NCI-H446 (cell line): ENCODE results near the gene ACE.
A peak's percentile ranks its signal among the peaks of the same experiment; 100 is the strongest.

ENCODE experiments used
- DNase-seq, 2 experiments: peaks; one replicate each; lab custom pipeline; 2025; lab: John Stamatoyannopoulos, UW

ACE gene

DNA sequence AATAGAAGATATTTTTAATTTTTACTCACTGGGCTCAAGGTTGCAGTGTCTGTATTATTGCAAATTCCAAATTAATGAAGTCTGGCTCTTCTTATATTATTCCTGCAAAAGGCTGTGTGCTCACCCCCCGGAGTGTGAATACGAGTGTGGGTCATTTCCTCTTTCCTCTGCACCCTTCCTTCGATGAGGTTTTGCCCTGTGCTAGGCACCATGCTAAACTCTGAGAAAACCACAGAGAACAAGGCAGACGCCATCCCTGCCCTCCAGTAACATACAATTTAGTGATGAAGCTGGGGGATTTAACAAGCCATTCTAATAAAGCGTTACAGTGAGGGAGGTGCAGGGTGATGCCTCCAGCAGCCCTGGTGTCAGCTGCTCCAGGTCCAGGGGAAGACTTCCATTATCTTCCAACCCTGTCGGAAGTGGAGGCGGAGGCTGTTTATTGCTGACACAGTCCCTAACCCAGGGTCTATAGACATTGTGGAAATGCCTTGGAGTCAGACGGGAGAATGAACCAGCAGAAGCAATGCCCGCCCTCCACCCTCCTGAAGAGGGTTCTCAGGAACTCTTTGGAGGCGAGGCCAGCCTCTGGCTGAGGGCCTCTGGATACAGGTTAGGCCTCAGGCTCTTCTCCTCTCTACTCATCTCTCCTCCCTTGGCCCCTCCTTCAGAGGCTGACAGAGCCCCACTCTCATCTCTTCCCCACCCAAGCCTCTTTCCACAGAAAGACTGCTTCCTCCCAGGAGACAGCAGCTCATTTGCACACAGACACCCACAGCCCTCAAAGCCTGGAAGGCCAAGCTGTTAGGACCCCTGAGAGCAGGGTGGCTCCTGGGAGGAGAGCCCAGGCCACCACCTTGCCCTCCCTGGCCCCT is 2.0 kb upstream of the ACE start:
- DNase-seq: no peak

DNA sequence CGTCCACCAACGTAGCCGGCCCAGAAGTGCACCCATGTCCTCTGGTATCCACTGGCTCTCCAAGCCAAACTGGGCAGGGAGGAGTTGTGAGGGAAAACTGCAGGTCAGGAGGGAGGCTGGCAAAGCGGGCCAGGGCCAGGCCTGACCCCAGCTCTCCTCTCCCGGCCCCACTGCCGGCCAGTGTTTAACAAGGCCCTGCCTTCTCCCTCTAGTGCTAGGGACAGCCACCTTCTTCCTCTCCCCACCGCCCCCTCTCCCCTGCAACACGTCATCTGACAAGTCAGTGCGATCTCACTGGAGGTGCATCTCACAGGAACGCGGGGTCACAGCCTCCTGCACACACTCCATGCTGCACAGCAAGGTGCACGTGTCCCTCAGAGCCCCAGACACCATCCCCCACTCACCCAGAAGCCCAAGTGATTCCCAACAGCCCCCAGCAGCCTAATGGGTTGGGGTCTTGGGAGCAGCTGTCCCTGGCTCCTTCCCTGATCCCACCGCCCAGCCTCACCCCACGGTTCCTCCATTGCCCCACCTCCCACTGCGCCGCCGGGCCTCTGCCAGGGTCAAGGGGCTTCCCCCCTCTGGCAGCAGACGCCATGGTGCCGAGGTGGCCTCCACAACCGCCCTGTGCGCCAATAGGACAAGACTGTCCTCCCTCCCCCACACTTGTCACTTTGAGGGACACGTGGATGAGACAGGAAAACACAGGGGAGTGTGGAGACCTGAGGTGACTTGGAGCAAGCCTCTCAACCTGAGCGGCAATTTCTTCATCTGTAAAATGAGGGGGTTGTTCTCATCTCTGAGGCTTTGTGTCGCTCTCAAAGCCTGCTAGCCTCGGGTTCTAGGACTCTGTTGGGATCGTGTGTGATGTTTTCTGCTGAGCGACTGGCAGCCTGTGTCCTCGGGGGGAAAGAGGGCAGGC is 1.1 kb upstream of the ACE start:
- DNase-seq: no peak

GRCh38 chr17:63476459-63476853 is 405 bp upstream of the ACE start:
- DNase-seq: no peak

- no peak for DNase-seq
Observed at GRCh38 chr17:63477480-63478440, 899 bp downstream of the ACE start.

DNA sequence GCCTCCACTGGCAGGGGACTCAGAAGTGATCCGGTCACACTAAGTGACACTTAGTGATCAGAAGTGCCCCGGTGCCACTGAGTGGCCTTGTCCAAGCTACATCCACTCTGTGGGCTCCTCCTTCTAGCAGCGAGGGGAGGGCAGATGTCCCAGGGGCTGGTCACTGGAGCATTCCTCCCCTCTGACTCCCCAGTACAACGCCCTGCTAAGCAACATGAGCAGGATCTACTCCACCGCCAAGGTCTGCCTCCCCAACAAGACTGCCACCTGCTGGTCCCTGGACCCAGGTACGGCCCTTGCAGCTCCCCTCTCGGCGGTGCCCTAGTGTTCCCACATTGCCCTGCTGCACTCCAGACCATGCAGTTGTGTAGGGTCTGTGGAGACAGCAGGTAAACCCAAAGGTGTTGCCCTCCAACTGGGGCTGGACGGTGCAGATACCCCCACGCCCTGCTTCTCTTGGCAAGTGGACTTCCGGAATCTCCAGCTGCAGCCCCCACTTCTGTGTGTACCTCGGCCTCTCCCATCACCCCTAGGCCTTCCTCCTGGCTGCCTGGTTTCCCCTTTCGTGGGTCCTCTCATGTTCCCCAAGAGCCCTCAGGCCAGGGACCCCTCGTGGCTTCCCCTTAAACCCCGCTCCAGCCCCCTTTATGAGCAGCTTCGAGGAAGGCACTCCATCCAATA is 2.1 kb downstream of the ACE start:
- no peak for DNase-seq

DNA sequence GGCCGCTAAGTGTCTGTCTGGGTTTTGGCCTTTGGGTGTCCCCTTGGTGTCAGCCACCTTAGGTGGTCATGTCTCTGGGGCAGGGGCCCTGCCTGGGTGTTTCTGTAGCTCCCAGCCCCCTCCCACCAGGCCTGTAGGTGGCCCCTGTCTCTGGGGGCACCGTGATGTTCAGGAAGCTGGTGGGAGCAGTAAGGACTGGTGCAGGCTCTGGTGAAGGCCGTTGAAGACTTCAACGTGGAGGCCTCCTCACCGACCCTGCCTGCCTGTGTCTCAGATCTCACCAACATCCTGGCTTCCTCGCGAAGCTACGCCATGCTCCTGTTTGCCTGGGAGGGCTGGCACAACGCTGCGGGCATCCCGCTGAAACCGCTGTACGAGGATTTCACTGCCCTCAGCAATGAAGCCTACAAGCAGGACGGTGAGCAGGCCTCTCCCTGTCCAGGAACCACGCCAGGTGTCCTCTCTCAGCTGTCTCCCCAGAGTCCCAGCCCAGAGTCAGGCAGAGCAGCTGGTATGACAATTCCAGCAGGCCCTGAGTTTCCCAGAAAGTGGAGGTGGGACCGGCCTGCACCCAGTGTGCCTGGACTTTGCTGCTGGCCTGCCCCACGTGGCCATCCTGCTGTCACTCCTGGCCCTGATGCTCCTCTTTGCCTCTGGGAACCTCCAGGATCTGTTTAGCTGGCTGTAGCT is 2.8 kb downstream of the ACE start:
- DNase-seq: peak in 1 of 2 experiments; percentile 73

- DNase-seq: no peak
Observed at GRCh38 chr17:63480192-63480784, 3.4 kb downstream of the ACE start.

- DNase-seq: peak in 1 of 2 experiments; percentile 74
Observed at GRCh38 chr17:63480826-63481487, 4.1 kb downstream of the ACE start.

DNA sequence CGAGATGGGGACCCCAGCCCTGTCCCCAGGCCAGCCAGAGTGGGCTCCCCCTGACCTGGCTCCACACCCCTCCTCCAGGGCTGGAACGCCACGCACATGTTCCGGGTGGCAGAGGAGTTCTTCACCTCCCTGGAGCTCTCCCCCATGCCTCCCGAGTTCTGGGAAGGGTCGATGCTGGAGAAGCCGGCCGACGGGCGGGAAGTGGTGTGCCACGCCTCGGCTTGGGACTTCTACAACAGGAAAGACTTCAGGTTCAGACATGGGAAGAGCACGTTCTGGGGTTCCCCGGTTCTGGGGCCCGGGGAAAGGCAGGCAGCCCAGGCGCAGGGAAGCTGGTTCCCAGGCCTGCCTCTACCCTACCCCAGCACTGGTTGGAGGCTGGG is 4.6 kb downstream of the ACE start:
- no peak for DNase-seq

GRCh38 chr17:63482509-63482908 is 5.6 kb downstream of the ACE start:
- no peak for DNase-seq

DNA sequence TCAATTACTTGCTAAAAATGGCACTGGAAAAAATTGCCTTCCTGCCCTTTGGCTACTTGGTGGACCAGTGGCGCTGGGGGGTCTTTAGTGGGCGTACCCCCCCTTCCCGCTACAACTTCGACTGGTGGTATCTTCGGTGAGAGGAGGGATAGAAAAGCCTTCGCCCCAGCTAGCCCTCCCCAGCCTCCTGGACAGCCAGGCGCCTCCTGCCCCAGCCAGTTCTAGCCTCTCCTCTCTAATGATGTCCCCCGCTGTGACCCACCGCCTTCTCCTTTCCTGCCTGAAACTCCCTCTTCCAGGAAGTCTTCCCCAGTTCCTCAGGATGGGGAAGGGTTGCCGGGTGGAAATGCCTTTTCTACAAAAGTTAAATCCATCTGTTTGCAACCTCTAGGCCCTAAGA is 6.2 kb downstream of the ACE start:
- DNase-seq: no peak

DNA sequence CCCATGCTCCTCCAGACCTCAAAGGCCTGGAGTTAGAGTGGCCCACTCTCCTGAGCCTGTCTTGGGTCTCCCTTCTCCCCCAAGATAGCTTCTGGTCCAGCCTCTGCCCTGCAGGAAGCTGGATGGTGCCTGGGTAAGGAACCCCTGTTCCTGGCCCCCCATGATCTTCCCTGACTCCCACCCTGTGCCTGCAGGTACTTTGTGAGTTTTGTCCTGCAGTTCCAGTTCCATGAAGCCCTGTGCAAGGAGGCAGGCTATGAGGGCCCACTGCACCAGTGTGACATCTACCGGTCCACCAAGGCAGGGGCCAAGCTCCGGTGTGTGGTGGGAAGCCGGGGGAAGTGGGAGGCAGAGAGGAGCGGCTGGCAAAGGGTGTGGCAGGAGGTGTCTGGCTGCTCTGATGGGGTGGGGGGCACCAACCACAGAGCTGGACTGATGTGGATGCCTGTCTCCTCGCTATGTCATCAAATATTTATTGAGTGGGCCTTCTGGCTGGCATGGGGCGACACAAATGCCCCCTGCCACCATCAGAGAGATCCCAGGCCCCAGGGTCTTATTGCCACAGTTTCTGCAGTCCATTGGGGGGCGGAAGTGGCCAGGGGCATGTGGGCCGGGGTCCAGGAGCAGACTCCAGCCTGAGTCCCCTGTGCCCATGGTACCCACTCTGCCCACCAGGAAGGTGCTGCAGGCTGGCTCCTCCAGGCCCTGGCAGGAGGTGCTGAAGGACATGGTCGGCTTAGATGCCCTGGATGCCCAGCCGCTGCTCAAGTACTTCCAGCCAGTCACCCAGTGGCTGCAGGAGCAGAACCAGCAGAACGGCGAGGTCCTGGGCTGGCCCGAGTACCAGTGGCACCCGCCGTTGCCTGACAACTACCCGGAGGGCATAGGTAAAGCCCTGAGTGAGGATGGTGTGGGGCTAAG is 7.1 kb downstream of the ACE start:
- DNase-seq: no peak

DNA sequence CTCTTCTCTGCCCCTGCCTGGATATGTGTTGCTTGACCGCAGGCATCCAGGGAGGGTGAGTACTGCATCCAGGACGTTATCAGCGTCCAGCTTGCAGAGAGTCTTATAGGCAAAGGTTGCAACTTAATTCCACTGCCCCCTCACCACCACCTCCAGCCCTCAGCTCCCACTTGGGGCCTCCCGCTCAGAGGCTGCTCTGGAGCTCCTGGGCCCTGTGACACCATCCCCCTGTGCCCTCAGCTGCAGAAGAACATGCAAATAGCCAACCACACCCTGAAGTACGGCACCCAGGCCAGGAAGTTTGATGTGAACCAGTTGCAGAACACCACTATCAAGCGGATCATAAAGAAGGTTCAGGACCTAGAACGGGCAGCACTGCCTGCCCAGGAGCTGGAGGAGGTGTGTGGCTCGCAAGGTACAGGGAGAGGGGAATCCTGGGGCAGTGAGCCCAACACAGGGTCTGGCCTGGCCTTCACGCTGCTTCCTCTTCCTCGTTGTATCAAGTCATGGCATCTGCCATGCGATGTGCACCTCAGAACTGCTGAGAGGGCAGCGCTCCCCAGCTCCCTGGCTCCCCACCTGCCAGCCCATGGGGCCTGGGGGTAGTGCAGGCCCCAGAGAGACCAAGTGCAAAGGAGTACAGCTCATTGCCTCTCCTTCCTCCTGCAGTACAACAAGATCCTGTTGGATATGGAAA is 9.6 kb downstream of the ACE start:
- no peak for DNase-seq

- no peak for DNase-seq
Observed at GRCh38 chr17:63487014-63487339, 10.1 kb downstream of the ACE start.

GRCh38 chr17:63488851-63489250 is 12.0 kb downstream of the ACE start:
- DNase-seq: no peak

DNA sequence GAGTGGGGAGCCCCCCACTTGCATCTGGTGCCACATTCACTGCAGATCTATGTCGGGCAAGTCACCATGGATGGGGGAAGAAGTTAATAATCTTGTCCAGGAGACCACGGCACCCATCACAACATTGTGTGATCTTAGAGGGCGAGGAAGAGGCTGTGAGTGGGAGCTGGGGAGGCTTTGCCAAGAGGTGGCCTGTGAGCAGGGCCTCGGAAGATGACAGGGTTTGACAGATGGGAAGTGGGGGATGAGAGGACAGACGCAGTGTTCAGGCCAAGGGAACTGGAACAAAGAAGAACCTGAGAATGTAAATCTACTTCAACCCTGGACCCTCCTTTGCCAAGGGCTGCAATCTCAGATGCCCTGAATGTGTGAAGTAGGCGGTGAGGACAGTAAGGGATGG is 12.4 kb downstream of the ACE start:
- DNase-seq: no peak

GRCh38 chr17:63490329-63490728 is 13.5 kb downstream of the ACE start:
- DNase-seq: no peak

GRCh38 chr17:63490858-63491400 is 14.1 kb downstream of the ACE start:
- DNase-seq: no peak
